OCI-M1 (cell line): ENCODE results near the gene MLLT1.
A peak's percentile ranks its signal among the peaks of the same experiment; 100 is the strongest.
"Not testable (repeated sequence)": the region's sequence is repeated elsewhere in the genome, so short reads cannot be mapped to it uniquely, and the experiment has no call there.

Experiments used
- DNase-seq: peaks from one replicate; lab custom pipeline; 2025; lab: John Stamatoyannopoulos, UW

Gene MLLT1, protein sequence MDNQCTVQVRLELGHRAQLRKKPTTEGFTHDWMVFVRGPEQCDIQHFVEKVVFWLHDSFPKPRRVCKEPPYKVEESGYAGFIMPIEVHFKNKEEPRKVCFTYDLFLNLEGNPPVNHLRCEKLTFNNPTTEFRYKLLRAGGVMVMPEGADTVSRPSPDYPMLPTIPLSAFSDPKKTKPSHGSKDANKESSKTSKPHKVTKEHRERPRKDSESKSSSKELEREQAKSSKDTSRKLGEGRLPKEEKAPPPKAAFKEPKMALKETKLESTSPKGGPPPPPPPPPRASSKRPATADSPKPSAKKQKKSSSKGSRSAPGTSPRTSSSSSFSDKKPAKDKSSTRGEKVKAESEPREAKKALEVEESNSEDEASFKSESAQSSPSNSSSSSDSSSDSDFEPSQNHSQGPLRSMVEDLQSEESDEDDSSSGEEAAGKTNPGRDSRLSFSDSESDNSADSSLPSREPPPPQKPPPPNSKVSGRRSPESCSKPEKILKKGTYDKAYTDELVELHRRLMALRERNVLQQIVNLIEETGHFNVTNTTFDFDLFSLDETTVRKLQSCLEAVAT

DNA sequence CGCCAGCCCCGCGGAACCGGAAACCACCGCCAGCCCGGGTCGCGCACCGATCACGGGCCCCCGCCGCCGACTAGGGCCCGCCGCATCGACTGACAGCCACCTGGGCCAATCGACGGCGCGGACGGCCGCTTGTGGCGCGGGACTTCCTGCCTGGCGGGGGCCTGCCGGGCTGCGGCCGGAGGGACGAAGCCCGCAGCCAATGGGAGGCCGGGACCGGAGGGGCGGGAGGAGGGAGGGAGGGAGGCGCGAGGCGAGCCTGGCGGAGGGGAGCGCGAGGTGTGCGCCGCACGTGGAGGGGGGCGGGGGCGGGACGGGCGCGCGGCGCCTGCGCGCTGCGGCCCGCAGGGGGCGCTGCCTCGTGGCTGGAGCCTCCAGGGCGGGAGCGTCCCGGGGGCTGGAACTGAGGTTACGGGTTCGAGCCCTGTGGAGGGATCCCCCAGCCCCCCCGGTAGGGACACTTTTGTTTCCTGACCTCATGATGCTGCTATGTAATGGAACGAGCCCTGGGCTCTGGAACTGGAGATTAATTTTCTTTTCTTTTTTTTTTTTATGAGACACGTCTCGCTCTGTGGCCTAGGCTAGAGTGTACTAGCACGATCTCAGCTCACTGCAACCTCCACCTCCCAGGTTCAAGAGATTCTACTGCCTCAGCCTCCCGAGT lies at the start of gene MLLT1:
TSS of gene MLLT1 (minus strand) at position 45 of the 661 bp plus-strand sequence. CDS start 191 bp downstream, outside the sequence.
- peak; percentile 94 for DNase-seq

- no peak for DNase-seq
Measured at GRCh38 chr19:6326815-6327214, 47.0 kb upstream of the MLLT1 start.

DNA sequence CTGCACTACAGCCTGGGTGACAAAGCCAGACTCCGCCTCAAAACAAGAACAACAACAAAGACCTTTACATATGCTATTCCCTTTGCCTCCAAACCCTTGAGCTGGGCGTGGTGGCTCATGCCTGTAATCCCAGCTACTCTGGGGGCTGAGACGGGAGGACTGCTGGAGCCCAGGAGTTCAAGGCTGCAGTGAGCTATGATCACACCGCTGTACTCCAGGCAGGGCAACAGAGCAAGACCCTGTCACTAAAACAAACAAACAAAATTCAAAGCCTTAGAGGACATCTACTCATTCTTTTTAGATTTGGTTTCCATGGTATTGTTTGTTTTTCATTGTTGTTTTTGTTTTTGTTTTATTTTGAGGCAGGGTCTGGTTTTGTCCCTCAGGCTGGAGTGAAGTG lies 45.8 kb upstream of the MLLT1 start:
- no peak for DNase-seq

DNA sequence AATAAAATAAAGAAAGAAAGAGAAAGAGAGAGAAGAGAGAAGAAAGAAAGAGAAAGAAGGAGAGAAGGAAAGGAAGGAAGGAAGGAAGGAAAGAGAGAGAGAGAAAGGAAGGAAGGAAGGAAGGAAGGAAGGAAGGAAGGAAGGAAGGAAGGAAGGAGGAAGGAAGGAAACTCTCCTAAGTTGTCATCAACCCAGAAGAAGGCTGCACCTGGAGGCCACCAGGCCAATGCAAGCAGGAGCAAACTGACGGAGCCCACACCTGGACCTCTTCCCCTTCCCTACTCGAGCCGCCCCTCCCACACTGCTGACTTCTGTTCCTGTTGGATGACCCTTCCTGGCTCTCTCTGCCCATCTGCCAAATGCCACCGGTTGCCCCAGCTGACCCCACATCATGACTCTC lies 45.0 kb upstream of the MLLT1 start:
- DNase-seq: no peak

DNA sequence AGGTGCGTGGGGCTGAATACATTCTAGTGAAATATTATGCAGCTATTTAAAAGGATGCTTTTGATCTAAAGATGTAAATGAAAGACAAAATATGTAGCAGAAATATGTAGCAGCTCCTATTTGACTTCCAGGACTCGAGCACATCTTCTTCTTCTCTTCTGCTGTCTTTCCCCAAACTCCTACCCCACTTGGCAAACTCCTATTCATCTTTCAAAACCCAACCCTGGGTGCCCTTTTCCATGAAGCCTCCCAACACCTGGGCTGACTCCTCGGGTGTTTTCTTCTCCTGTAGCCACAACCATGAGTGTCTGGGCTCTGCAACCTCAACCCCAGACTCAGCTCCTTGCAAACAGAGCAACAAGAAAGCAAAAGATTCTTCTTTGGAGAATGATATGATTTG lies 42.5 kb upstream of the MLLT1 start:
- no peak for DNase-seq

- DNase-seq: no peak
Measured at GRCh38 chr19:6319376-6319775, 39.6 kb upstream of the MLLT1 start.

DNA sequence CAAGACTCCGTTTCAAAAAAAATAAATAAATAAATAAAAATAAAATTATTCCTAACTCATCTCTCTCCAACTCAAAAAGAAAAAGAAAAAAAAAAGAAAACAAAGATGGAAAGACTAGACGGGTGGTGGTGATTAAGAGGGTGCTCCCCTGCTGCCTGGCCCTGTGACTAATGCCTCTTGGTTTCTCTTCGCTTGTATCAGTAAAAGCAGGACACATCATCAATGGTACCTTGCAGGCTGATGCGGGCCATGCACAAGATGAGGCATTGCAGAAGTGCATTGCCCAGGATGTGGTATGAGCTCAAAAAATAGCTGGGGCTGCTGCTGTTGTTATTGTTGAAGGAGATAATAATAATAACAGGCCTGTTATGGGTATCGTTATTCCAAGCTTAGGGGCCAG lies 39.0 kb upstream of the MLLT1 start:
- DNase-seq: no peak

DNA sequence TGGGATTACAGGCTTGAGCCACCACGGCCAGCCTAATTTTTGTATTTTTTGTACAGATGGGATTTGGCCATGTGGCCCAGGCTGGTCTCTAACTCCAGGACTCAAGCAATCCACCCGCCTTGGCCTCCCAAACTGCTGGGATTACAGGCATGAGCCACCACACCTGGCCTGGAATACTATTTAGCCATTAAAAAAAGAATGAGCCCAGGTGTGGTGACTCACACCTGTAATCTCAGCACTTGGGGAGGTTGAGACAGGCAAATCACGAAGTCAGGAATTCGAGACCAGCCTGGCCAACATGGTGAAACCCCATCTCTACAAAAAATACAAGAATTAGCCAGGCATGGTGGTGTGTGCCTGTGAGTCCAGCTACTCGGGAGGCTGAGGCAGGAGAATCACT lies 35.9 kb upstream of the MLLT1 start:
- DNase-seq: not testable (repeated sequence)

GRCh38 chr19:6313398-6313969 lies 33.7 kb upstream of the MLLT1 start:
- peak; percentile 8 for DNase-seq

DNA sequence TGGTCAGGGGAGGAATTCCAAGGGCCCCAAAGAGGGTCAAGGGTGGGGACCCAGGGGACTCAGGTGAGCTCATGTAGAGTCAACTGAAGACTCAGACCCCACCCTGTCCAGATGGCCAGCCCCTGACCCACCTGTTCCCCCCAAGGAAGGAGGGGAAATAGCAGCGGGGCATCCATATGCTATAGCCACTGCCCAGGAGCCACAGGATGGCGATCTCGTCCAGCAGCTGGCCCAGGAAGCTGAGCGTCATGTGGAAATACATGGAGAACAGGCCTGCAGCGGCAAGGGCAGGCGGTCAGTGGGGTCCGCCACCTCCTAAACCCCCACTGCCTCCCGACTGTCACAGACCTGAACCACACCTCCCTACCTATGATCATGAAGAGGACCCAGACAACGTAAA lies 32.2 kb upstream of the MLLT1 start:
- no peak for DNase-seq

- DNase-seq: no peak
Measured at GRCh38 chr19:6298413-6298812, 18.6 kb upstream of the MLLT1 start.

DNA sequence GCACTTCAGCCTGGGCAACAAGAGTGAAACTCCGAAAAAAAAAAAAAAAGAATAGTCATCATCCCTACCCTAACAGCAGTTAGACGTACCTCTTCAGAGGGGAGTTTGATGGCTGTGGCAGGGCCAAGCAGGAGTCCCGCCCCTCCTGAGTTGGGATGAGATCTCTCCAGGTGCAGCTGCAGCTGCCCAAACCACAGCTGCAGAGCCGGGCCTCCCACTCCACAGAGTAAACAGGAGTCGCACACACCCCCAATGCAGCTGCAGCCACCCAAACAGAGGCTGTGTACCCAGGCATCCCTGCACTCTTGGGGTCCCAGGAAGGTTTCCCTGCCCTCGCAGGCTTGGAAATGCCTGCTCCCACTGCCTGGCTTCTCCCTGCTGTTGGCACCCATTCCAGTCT lies 17.4 kb upstream of the MLLT1 start:
- no peak for DNase-seq

DNA sequence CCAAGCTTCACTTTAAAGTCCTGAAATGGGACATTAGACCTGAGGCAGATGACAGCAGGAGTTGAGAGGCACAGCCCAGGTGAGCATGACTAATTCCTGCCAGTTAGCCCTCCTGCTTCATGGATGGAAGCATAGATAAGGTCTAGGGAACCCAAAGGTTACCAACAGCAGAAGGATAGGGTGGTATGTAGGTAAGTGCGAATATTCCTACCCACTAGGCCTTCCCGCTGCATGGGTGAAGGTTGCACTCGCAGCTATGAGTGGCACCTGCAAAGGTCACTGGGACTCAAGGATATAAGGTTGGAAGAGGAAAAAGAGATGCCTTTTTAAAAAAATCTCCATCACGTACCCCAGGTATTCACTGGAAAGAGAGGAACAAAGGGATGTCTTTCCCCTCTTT lies 12.2 kb upstream of the MLLT1 start:
- peak; percentile 31 for DNase-seq

- DNase-seq: no peak
Measured at GRCh38 chr19:6288737-6289136, 9.0 kb upstream of the MLLT1 start.

DNA sequence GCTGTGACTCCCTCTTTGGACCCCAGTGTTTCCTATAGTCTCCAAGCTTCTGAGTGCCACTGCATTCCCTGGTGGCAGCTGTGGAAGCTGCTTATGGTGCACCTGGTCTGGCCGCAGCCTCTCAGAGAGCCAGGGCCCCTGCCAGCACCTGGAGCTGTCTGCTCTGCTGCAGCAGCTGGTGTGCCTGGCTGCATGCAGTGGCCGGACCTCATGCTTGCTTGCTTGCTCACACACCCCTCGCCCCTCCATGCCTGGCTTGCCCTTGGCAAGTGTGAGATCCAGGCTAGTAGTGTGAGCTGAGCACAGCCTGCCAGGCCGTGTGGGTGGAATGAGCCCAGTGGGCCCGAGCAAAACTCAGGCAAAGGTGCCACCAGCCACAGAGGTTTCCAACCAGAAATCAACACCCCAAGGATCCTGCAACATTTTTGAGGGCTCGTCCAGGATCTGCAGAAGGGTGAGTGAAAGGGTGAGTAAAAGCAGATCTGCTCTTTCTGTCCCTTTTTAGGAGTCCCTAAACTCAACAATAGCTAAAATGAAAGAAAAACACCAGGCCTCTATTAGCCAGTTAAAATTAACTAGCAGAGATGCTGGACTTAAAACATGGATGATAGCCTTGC lies 7.6 kb upstream of the MLLT1 start:
- peak; percentile 0 for DNase-seq

DNA sequence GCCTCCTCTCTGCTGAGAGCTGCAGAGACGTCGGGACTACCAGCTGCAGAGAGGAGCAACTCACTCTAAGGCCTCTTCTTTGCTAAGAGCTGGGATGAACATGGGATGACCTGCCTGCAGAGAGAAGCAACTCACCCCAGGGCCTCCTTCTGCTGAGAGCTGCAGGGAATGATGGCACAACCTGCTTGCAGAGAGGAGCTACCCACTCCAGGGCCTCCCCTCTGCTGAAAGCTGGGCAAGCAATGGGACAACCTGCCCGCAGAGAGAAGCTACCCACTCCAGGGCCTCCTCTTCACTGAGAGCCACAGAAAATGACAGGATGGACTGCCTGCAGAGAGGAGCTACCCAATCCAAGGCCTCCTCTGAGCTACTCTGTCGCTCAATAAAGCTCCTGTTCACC lies 6.9 kb upstream of the MLLT1 start:
- DNase-seq: peak; percentile 14

- DNase-seq: not testable (repeated sequence)
Measured at GRCh38 chr19:6282393-6282792, 2.6 kb upstream of the MLLT1 start.

DNA sequence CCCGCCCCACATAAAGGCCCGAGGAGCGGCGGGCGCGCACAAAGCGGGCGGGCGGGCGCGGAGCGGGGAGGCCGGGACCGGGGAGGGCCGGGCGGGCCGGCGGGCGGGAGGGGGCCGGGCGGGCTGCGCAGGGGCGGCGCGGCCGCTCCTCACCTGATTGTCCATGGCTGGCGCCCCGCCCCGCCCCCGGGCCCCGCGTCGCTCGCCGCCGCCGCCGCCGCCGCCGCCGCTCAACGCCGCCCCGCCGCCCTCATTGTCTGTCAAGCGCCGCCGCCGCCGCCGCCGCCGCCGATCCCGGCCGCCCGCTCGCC lies 200 bp downstream of the MLLT1 start:
- no peak for DNase-seq

DNA sequence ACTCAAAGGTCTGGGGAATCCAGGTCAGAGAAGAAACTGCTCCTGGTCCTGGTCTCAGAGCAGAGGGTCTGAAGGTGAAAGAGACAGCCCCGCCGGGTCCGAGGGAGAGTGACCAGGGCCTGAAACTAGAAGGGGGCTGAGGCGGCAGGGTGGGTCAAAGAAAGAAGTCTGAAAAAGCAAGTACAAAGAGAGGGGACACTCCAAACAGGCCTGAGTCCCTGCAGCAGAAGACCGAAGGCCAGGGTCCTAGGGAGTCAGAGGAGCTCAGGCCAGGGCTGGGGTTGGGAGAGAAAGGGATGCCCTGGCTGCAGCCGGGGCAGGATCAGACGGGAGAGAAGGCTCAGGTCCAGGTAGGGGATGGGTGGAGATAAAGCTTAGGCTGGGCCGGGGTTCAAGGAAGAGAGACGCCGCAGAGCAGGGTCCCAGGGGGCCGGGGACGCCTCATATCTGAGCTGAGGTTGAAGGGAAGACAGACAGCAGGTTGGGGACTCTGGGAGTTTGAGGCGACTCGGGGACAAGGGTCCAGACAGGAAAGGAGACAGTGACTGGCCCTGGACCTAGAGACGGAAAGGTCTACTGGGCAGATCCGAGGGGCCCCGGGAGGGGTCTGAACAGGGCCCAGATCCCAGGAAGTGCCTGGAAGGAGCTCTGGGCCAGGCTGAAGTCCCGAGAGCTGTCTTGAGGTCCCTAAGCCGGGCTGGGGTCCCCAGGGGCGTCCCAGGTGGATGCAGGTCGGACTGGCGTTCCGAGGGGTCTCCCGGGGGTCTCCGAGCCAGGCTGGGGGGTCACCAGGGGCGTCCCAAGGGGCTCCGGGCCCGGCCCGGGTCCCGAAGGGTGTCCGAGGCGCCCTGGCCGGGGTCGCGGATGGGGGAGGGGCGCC lies 795 bp downstream of the MLLT1 start:
- DNase-seq: peak; percentile 8

GRCh38 chr19:6278051-6278450 lies 1.7 kb downstream of the MLLT1 start:
- no peak for DNase-seq

GRCh38 chr19:6276447-6276846 lies 3.3 kb downstream of the MLLT1 start:
- DNase-seq: peak; percentile 3
